GM21515 (cell line): ENCODE results near the gene THAP12.

ENCODE experiments used
- ATAC-seq: cut with Tn5 transposase; IDR thresholded peaks from one replicate; pipeline ENCODE4 v1.9.1; 2021; ENCODE audit not compliant: unreplicated experiment

Gene THAP12

DNA sequence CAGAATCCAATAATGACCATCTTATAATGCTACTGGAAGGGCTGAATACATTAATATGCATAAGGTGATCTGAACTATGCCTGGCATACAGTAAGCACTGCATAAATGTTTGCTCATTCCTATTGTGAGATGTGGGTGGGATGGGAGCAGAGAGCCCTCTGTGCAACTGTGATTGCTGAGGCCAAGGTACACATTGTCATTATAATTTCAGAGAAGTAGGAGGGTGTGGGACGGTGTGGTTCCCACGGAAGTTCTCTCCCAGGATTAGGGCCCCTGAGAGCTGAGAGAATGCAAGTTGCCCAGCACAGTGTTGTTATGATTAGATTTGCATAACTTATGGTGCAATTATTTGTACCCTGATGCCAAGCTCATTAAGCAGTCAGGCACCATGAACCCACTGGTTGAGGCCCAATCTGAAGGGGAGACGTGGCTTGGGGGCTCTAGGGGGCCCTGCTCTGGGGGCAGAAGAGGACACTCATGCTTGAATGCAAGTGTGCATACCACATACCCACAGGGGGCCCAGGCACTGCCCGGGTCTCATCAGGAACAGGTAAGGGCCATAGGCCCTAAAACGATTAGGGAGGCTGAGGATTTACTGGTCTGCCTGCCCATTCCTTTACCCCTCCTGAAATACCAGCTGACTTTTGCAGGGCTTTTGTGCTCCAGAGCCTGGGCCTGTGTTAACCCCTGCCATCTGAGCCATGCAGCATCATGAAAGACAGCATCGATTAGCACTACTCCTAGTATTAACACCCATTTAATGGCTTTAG, 72.8 kb downstream of the THAP12 start:
- ATAC-seq, result no peak

DNA sequence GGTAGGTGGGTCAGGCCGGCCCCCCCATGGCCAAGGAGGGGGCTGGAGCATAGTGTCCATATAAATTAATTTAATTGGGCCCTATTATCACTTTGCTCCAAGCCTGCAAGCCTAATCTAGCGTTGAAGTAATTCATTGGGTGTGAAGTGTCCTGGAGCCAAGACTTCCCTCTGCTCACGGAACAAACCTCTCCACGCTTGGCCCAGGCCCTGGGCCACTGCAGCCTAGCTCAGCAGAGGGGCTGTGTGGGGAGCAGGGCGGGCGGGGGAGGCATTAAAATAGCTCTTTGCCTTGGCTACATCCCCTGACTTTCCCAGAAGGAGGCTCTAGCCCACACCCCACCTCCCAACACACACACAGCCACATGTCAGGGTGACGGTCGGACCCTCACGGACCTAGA, 73.5 kb downstream of the THAP12 start:
- ATAC-seq, result no peak

DNA sequence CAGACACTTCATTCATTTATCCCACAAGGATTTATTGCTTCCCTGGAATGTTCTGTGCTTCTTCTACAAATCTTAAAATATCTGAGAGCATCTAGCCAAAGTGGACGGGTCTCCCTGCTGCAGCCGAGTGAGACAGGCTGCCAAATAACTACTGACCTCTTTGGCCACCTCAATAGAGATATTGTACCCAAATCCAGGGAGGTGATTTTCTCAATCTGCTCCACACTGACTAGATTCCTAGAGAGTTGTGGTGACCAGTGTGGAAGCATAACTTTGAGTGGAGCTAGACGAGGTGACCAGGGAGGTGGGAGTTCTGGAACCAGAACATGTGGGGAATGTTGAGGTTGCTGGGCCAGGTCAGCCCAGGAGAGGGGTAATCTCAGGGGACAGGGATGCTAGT, 77.5 kb downstream of the THAP12 start:
- no peak for ATAC-seq

DNA sequence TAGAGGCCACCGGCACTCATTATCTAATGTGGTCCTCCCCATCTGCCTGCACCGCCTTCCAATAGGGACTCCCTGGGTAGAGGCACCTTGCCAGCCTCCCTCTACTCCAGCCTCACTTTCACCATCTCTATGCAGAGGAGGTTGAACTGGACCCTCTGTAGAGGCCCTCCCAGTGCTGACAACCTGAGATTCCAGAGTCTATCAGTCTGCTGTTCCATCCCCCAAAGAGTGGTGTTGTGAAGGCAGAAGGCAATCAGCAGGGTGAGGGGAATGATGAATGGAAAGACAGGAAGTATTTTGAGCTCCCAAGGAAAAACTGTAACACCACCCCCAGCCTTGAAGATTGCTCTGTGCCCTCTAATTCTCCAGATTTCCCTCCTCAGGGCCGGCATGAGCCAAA, 77.9 kb downstream of the THAP12 start:
- ATAC-seq, result no peak
